SU-DHL-6 (cell line): ENCODE measurements around the gene PIP4K2B.

ENCODE experiments used
- CTCF ChIP-seq: fragments of 200-600 bp; sonication (generic); IDR thresholded peaks from one replicate; pipeline ENCODE4 v1.5.1; 2017; ENCODE audit warnings: antibody characterized with exemption, mild to moderate bottlenecking, low read length, moderate library complexity; ENCODE audit not compliant: insufficient read depth, poor library complexity, severe bottlenecking
- EZH2phosphoT487 ChIP-seq: fragments of 200-600 bp; sonication (generic), shearing (Covaris generic); conservative IDR thresholded peaks from 2 replicates; pipeline ENCODE4 v1.6.1; 2018; ENCODE audit warnings: mild to moderate bottlenecking, antibody characterized with exemption, low read length, moderate library complexity, mixed read lengths

- no peak for TF ChIP-seq CTCF
- no peak for TF ChIP-seq EZH2phosphoT487
Observed at GRCh38 chr17:38753071-38753506, 46.3 kb downstream of the PIP4K2B start.
